Endometrial microvascular endothelial cells (primary cell): ENCODE data around the gene LMNA. TPM values are rescaled to one million over a fixed set of nuclear protein-coding genes. Genes with fewer than 3 reads are reported as not detected.

Experiments
- in situ Hi-C: cut with HindIII; loops from 2 replicates; pipeline ENCODE4 v1.10.0; 2017; ENCODE audit warnings: low sequenced_read_pairs, low pct_unique_long_range_greater_than_20kb; ENCODE audit errors: inconsistent ontology term
- total RNA-seq: library from RNA; depleted of rRNA; stranded (reverse); fragments of >200 nt; gene quantifications from one replicate; pipeline ENCODE4 v1.2.3, GENCODE V29; 2015; ENCODE audit errors: inconsistent ontology term

LMNA gene
- total RNA-seq, 1 donor from 2014 or later, result 860 TPM

GRCh38 chr1:156129687-156130577 lies 15.4 kb downstream of the LMNA start:
- in situ Hi-C loops, result no loop called here

GRCh38 chr1:156130578-156130942 lies 16.0 kb downstream of the LMNA start:
- in situ Hi-C loops, result no loop called here

GRCh38 chr1:156134716-156135435 lies 20.4 kb downstream of the LMNA start:
- in situ Hi-C loops, result no loop called here

DNA sequence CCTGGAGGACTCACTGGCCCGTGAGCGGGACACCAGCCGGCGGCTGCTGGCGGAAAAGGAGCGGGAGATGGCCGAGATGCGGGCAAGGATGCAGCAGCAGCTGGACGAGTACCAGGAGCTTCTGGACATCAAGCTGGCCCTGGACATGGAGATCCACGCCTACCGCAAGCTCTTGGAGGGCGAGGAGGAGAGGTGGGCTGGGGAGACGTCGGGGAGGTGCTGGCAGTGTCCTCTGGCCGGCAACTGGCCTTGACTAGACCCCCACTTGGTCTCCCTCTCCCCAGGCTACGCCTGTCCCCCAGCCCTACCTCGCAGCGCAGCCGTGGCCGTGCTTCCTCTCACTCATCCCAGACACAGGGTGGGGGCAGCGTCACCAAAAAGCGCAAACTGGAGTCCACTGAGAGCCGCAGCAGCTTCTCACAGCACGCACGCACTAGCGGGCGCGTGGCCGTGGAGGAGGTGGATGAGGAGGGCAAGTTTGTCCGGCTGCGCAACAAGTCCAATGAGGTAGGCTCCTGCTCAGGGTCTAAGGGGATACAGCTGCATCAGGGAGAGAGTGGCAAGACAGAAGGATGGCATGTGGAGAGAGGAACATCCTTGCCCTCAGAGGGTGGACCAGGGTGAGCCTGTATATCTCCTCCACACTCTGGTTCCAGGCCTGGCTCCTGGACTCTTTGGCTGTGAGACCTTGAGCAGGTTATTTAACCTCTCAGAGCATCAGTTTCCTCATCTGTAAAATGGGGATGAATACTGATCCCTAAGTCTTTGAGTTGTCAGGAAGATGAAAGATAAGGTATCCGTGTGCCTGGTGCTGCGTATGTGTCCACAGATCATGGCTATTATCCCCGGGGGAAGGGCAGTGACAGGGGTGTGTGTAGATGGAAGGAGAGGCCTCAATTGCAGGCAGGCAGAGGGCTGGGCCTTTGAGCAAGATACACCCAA lies 21.7 kb downstream of the LMNA start:
- in situ Hi-C loops, result no loop called here

GRCh38 chr1:156136970-156137483 lies 22.5 kb downstream of the LMNA start:
- in situ Hi-C loops, result no loop called here

- in situ Hi-C loops, result no loop called here
These were observed 24.0 kb downstream of the LMNA start for GRCh38 chr1:156138458-156138867.

GRCh38 chr1:156140879-156141707 lies 26.6 kb downstream of the LMNA start:
- in situ Hi-C loops, result no loop called here

GRCh38 chr1:156143765-156144489 lies 29.4 kb downstream of the LMNA start:
- in situ Hi-C loops, result no loop called here

DNA sequence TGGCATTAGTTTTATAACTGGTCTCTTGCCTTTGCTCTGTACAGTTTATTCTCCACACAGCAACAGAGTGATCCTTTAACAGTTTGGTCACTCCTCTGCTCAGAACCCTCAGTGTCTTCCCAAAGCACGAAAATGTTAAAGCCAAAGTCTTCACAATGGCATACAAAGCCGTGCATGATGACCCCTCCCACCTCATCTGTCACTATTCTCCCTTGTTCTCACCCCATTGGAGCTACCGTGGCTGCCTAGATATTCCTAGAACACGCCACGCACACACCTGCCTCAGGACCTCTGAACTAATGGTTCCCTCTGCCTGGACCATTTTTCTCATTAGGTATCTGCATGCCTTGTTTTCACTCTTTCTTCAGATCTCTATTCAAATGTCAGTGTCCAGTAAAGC lies 30.2 kb downstream of the LMNA start:
- in situ Hi-C loops, result no loop called here

DNA sequence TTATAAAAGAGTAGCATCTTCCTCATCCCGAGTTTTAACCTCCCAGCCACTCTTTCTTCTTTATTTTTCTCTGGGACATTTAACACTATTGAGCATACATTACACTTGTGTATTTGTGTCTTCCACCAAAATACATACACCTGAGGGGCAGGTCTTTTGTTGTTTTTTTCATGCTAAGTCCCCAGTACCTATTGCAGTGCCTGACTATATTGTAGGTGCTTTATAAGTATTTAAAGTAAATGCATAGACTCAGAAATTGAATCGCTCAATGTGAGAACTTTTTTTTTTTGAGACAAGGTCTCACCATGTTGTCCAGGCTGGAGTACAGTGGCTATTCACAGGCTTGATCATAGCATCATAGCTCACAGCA lies 31.1 kb downstream of the LMNA start:
- in situ Hi-C loops, result no loop called here

DNA sequence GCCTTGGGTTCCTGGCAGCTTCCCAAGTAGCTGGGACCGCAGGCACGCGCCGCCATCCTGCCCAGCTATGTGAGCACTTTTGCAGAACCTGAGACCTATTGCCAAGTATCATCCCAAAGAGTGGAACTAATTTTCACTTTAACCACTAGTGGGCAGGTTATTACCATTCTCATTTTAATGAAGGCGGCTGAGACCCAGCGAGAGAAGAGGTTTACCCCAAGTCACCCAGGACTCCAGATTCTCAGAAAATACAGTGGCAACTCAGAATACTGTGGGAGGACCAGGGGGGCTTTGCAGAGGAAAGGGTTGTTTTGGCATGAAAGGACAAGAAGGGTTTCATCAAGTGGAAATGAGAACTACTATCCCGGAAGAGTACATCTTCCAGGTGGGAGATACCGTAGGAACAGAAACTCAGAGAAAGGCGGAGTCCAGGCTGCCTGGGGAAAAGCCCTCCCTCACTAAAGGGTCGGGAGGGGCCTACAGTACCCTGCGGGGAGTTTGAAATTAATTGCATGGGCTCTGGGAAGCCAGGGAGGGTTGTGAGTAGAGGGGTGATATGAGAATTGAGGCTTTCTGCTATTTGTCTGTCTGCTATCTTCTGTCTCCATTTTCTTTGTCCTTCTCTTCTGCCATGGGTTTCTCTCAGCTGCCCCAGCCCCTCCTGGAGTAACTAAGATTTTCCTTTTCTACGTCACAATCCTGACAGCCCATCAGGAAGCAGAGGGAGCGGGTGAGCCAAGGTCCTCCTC lies 31.7 kb downstream of the LMNA start:
- in situ Hi-C loops, result no loop called here

DNA sequence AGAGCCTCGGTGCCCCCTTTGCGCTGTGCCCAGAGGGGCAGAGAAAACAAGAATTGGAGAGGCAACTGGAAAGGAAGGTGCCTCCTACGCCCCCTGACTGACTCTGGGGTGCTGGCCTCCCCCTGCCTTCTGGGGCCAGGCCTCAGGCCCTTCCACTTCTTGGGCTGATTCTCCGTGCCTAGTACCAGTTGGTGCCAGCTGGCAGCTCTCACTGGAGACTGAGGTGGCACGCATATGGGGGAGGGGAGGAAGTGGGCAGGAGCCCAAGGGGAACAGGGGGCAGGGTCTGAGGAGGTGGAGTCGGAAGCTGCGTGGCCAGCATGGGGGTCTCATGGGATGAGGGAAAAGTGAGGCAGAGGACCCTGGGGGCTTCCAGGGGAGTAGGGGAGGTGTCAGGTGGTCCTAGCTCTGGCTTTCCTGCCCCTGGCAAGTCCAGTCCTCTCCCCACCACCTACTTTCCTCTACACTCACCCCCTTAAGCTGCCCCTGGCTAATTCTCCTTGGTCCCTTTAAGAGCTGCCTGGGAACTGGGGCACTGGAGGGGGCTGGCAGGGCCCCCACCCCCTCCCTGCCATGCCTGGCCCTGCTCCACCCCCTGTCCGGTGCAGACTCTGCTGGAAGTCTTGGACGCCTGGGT lies 32.4 kb downstream of the LMNA start:
- in situ Hi-C loops, result no loop called here

GRCh38 chr1:156148216-156148615 lies 33.7 kb downstream of the LMNA start:
- in situ Hi-C loops, result no loop called here

DNA sequence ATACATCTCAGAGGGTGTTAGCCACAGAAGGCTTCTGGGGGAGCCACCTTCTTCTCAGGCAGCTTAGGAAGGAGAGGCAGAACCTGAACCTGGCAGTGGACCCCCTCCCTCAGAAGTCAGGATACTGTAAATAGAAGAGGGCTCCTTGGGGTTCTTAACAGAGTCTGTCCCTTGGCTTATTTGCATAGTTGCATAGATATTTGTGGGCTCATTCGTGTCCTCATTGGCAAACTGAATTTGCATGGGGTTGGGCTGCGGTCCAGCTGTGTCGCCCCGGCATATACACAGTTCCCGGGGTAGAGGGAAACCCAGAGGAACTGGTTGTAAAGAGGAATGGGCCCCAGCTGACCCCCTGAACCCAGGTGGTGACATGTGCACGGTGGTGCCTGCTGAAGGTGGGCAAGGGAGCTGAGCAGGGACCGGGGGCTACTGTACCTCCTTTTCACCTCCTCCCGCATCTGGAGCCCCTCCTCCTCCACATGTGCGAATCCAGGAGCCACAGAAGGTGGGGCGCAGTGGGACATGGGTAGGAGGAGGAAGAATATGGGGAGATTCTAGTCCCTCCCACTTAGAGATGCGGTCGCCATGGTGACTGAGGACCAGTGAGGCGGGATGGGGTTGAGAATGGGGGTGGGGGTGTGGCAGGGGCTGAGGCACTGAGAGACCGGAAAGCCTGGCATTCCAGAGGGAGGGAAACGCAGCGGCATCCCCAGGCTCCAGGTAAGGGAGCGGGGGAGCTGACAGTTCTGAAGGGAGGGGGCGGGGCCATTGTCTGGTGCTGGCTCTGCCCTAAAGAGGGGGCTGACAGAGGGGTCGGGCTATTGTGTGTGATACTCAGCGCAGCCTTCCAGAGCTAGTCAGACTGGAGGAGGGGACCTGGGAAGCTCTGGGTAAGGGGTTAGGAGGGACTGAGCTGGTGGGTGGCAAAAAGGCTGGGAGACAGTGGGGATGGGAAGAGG lies 35.1 kb downstream of the LMNA start:
- in situ Hi-C loops, result no loop called here

- in situ Hi-C loops, result no loop called here
These were observed 36.0 kb downstream of the LMNA start for GRCh38 chr1:156150333-156151011.
